ENCODE results near the gene STX4.

GRCh38 chr16:31085411-31085810, 52.1 kb downstream of the STX4 start:
- no peak for TF ChIP-seq YY1 (IDR thresholded peaks at IDR 0.05; ENCODE audit: insufficient read depth, insufficient read length)
- TF ChIP-seq ZNF274 (IDR thresholded peaks at IDR 0.05; ENCODE audit: low read depth, low read length) = no peak

Measured in NT2/D1 (cell line).